Vagina (tissue), 2 donors: Measurements from ENCODE around the gene IL13.

Source experiments
- CTCF ChIP-seq, 3 experiments: fragments of 450-650 bp in 2 of 3; fragments of 200-600 bp in 1 of 3; sonication (generic) in 1 of 3; IDR thresholded peaks; one replicate each; pipeline ENCODE4 v1.5.1; 2017 to 2019; ENCODE audit warnings: antibody characterized with exemption in 3 of 3, mild to moderate bottlenecking in 2 of 3, moderate library complexity in 2 of 3
- POLR2AphosphoS5 ChIP-seq, 2 donors: sonication (generic); formaldehyde crosslinking; IDR thresholded peaks; one replicate each; pipeline ENCODE4 v1.9.0; 2017; ENCODE audit warnings: antibody characterized with exemption in 2 of 2, mild to moderate bottlenecking in 2 of 2, low read depth in 1 of 2; ENCODE audit not compliant: insufficient read depth in 1 of 2

GRCh38 chr5:132678735-132679134 is 20.8 kb downstream of the IL13 start:
- TF ChIP-seq POLR2AphosphoS5 (IDR thresholded peaks at IDR 0.05; ENCODE audit: insufficient read depth in 1 of 2, low read depth in 1 of 2) (no peak), CTCF (IDR thresholded peaks at IDR 0.05) (no peak)
